ENCODE results near the gene HECW1.
"Not testable (repeated sequence)": the region's sequence is repeated elsewhere in the genome, so short reads cannot be mapped to it uniquely, and the experiment has no call there.

HECW1 gene

GRCh38 chr7:43211286-43211685 lies 98.8 kb downstream of the HECW1 start:
- DNase-seq: no peak

DNA sequence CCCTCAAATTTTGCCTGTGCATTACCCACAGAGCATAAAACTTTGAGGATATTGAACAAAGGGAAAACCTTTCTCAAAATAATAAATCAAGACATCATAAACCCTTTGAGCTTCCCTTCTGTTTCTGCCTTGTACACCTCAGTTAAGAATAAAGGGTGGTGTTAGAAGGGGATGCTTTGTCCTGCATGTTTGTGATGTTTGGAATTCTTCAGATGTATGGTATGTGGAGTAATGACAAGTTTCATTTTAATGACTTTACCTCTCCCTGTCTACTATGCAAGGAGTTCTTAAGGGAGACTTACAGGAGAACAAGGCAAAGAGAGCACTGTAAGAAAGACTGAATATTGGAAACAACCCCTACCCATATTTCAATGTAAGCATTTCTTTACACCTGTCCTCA lies 99.2 kb downstream of the HECW1 start:
- no peak for DNase-seq

GRCh38 chr7:43212921-43213320 lies 100.5 kb downstream of the HECW1 start:
- no peak for DNase-seq

GRCh38 chr7:43215061-43215460 lies 102.6 kb downstream of the HECW1 start:
- DNase-seq: no peak

DNA sequence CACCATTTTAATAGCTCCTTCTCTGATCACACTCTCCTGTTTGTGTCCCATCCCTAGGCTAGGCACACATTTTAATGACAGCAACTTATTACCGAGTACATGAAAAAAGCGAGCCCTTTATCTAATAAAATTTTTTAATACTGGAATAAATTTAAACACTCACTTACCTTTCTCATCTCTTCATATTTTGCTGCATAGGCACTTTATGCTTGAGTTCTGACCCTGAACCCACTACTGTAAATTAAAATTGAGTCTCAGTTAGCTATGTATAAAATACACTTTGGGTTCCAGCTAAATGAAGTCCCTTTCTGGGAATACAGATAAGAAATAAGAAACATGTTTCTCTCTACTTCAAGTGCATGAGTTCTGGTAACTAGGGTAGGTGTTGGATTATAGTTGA lies 104.6 kb downstream of the HECW1 start:
- DNase-seq: no peak

- not testable (repeated sequence) for DNase-seq
Observed at GRCh38 chr7:43218901-43219300, 106.5 kb downstream of the HECW1 start.

GRCh38 chr7:43220250-43220649 lies 107.8 kb downstream of the HECW1 start:
- no peak for DNase-seq

- no peak for DNase-seq
Observed at GRCh38 chr7:43220742-43221141, 108.3 kb downstream of the HECW1 start.

DNA sequence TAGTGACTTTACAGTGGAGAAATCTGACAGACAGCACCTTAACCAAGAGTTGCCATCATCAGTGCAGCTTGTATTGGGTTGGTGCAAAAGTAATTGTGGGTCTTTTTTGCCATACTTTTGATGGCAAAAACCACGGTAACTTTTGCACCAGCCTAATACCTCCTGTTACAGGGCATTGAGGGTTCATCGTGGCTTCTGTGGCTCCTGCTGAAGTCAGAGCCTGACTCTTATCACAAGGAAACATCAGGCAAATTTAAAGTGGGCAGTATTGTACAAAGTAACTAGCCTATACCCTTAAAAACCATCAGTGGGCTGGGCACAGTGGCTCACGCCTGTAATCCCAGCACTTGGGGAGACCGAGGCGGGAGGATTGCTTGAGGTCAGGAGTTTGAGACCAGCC lies 117.4 kb downstream of the HECW1 start:
- no peak for DNase-seq

- DNase-seq: no peak
Observed at GRCh38 chr7:43232366-43232765, 119.9 kb downstream of the HECW1 start.

DNA sequence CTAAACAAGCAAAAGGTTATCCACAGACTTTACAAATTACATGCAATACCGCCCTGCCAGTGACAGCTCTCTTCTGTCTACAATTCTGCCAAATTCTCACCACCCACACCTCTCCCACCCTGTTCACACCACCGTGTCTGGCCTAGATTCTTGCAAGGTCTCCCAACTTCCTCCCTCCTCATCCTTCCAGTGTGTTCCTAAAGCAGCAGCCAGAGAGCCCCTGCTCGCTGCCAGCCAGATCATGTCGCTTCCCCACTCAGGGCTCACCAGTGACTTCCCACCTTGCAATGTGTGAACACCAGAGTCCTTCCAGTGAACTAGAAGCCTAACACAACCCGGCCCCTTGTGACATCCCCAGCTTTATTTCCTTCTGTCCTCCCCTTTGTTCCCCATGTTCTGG lies 121.6 kb downstream of the HECW1 start:
- DNase-seq: no peak

DNA sequence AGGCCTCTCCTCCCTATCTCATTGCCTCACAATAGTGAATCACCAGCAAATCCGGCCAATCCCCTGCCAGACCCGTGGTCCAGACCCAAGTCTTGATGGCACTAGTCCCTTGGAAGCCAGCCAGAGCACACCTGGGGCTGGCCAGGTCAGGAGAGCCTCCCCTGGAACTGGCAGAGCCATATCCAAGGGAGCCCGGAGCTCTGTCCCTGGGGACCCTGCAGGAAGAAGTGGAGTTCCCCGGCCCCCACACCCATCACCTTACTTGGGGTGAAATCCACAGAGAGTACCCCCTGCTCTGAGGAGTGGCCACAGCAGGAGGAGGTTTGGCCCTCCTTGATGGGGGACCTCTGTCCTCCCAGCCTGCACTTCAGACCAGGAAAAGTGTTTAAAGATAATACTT lies 122.5 kb downstream of the HECW1 start:
- DNase-seq: no peak

- DNase-seq: no peak
Observed at GRCh38 chr7:43240565-43240964, 128.1 kb downstream of the HECW1 start.

- DNase-seq: no peak
Observed at GRCh38 chr7:43242628-43243255, 130.3 kb downstream of the HECW1 start.

DNA sequence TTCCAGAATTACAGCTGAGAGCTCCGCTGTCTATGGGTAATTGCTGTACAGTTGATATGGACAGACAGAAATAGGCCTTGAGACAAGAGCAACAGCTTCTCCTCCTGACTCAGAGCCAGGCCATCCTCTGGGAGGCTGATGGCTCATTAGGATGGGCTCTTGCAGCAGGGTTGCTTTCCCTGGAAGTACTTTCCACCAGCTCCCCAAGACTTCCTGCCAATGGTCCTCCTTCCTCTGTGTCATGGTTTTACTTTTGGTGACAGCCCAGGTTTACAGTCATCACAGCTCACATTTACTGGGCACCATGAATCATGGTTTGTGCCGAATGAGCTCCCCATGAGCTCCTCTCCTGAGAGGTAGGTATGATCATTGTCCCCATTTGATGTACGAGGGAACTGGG lies 131.8 kb downstream of the HECW1 start:
- DNase-seq: no peak

GRCh38 chr7:43244784-43245183 lies 132.3 kb downstream of the HECW1 start:
- no peak for DNase-seq

DNA sequence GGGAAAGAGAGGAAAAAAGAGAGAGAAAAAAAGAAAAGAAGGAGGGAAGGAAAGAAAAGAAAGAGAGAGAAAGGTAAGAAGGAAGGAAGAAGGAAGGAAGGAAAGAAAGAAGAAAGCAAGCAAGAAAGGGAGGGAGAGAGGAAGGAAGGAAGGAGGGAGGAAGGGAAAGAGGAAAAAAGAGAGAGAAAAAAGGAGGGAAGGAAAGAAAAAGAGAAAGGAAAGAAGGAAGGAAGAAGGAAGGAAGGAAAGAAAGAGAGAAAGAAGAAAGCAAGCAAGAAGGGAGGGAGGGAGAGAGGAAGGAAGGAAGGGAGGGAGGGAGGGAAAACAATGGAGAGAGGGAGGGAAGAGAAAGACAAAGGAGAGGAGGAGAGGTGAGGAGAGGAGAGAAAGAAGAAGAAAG lies 135.3 kb downstream of the HECW1 start:
- no peak for DNase-seq

DNA sequence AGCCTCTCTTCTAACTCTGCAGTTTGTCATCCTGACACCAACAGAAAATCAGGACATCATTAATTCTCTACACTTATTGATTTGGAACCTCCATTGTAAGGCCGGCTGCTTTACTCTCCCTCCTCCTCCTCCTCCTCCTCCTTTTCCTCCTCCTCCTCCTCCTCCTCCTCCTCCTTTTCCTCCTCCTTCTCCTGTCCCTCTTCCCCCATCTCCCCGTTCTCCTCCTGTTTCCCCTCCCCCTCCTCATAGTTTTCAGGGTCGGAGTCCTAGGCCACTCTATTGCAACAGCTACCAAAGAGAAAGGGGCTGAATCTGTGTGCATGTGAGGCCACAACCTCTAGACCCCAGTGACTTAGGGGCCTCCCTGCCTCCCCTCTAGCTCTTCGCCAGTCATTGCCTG lies 136.1 kb downstream of the HECW1 start:
- DNase-seq: no peak

GRCh38 chr7:43248961-43249822 lies 136.7 kb downstream of the HECW1 start:
- DNase-seq: no peak

DNA sequence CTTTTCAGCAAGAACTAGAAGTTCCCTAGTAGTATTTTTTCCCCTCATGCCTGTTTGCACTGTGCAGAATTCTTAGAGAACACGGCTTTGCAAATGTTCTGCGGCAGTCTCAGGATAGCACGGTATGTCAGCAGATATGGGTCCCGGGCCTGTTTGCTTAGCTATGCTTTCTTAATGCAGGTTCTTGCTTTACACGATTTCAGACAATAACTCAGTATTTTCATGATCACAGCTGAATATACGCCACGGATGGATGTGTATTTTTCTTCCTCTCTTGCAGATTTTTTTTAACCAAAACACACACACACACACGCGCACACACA lies 137.3 kb downstream of the HECW1 start:
- no peak for DNase-seq

DNA sequence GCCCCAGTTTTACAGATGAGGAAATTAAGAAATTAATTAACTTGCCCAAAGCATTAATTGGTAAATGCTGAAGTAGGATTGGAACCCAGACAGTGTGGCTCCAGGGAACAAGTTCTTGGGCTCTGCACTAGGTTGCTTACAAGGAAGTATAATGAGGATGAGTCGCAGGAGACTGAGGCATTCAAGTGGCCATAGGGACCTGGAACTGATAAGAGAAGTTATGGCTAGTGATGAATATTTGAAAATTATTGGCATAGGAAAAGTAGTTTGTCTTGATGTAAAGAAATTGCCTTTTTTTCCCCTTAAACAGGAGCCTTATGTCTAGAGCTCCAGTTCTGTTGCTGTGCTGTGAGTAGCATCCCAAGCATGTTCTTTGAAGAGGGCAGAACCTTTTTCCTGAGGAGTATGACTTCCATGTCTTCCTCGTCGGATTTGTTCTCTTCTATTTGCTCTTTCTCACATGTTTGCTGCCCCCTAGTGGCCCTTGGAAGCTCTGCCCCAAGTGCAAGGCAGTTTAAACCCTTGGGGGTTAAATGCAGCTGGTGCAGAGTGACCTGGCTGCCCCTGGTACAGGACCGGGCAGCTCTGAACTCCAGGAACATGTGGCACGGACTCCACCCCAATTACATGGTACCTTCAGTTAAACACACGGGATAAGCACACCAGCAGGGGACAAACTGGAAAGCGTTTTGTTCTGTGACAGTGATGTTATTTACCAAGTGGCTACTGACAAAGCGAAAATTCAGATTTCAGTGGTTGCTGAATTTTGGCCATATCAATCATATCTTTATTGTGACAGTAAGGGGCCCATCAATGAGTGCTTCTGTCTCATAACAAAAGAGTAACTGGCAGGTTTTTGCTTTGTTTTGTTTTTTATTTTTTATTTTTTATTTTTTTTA lies 148.8 kb downstream of the HECW1 start:
- peak; percentile 54 for DNase-seq

GRCh38 chr7:43265139-43265538 lies 152.7 kb downstream of the HECW1 start:
- DNase-seq: no peak

DNA sequence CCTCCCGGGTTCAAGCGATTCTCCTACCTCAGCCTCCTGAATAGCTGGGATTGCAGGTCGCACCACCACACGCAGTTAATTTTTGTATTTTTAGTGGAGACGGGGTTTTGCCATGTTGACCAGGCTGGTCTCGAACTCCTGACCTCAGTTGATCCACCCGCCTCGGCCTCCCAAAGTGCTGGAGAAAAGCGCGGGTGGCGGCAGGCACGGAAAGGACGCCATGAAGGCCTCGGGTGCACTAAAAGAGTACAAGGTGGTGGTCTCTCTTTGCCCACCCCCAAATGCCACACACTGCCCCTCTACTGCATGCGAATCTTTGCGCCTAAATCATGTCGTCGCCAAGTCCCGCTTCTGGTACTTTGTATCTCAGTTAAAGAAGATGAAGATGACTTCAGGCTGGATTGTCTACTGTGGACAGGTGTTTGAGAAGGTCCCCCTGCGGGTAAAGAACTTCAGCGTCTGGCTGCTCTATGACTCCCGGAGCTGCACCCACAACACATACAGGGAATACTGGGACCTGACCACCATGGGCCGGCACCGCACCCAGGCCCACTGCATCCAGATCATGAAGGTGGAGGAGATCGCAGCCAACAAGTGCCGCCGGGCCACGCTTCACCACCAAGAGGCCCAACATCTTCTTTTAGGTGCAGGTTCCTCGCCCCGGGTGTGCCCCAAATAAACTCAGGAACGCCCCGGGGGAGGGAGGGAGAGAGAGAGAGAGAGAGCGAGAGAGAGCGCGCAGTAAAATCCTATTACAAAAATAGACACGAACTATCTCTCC lies 161.7 kb downstream of the HECW1 start:
- no peak for DNase-seq

All from NCI-H1048 (cell line).